ENCODE results near the gene LAMC3. TPM values are rescaled to one million over a fixed set of nuclear protein-coding genes. Genes with fewer than 3 reads are reported as not detected.

LAMC3 gene
- total RNA-seq, 2 experiments from 2014 or later, result 0.19 to 2.2 TPM

DNA sequence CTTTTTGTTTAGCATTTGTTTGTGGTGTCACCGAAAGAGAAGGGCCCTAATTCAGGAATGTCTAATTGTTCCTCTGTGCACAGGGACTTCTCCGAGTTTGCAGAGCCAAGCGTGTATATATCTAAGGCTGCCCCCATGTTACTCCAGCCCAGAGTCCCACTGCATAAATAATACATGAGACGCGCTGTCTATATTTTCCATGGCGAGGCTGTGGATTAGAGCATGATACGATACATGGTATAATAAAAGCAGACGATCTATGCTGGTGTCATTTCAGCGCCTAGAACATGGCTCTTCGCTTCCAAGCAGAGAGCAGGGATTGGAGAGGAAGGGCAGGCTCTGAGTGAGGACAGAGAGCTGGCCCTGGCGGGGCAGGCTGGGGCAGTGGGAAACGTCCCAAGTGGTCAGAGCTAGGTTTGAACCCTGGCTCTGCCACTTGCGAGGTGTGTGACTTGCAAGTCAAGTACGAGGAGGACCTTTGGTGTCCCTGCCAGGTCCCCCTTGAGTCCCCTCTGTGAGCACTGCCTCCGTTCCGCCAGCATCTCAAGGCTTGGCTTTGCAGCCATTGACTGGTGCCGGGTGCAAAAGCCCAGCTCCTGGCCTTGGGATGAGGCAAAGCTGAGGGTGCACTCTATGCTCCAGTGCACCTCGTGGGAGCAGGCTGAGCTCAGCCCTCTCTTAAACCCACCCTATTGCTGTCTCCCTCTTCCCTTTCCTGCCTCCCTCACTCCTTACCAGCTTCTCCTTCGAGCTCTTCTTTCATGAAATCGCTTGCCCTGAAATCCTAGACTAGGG, 29.2 kb upstream of the LAMC3 start:
- H3K9me3 ChIP-seq (ENCODE audit: low read length), result no peaks in the 10 kb centered on the region
- no peaks in the 10 kb centered on the region for H4K20me1 ChIP-seq (ENCODE audit: insufficient read depth, low read length)
- H3K4me3 ChIP-seq (ENCODE audit: low read depth, low read length, poor library complexity, severe bottlenecking), result no peak overlapping the region
- H3K36me3 ChIP-seq (ENCODE audit: insufficient read depth, low read length), result no peaks in the 10 kb centered on the region
- H3K9me2 ChIP-seq (ENCODE audit: insufficient read depth, low read length), result no peaks in the 10 kb centered on the region
- H3K4me1 ChIP-seq (ENCODE audit: insufficient read depth, low read length, poor library complexity, severe bottlenecking), result no peaks in the 10 kb centered on the region
- CTCF ChIA-PET (ENCODE audit: unreplicated experiment), result no interaction called here
- TF ChIP-seq EZH2phosphoT487 (IDR thresholded peaks at IDR 0.05; ENCODE audit: borderline replicate concordance, low read depth, low read length) (no peak), CTCF (conservative IDR thresholded peaks at IDR 0.05; ENCODE audit: low read length) (no peak)
- POLR2A ChIA-PET, result interaction anchor here (0.7 kb wide), 1 partner anchor 31 kb away, joined by 4 read pairs; no protein-coding TSS in a partner anchor
- H2AFZ ChIP-seq (ENCODE audit: low read length), result no peak overlapping the region
- intact Hi-C loops (cut with micrococcal nuclease; ENCODE audit: unreplicated experiment), result no loop called here
- H3K27ac ChIP-seq (ENCODE audit: low read depth, low read length, poor library complexity, severe bottlenecking), result no peak overlapping the region
- no peaks in the 10 kb centered on the region for H3K79me2 ChIP-seq (ENCODE audit: insufficient read depth, low read depth, low read length)
- no peak overlapping the region for H3K4me2 ChIP-seq (ENCODE audit: low read length)
- DNase-seq (ENCODE audit: low spot score), result no peak
- no TSS peak for BruUV-seq (replicated peaks)

DNA sequence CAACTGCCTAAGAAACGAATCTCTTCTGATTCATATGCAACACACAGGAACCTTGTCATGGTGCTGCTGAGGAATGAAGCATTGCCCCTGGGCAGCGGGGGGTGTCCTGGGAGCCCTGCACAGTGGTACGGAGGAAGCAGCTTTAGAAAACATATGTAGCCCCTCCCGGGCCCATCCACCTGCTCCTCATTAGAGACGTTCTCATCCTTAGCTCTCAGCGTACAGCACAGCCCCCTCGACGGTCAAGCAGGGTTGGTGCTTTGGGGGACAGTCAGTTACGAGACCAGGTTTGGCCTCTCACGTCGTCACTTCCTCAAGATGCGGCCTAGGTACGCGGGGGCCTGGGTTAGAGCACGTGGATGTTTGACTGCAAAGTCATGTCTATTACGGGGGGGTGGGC, 28.4 kb upstream of the LAMC3 start:
- intact Hi-C loops (cut with micrococcal nuclease; ENCODE audit: unreplicated experiment), result no loop called here

More for the DNA sequence above, 28.4 kb upstream of the LAMC3 start:
- H2AFZ ChIP-seq (ENCODE audit: low read length), result no peak overlapping the region
- no peaks in the 10 kb centered on the region for H3K79me2 ChIP-seq (ENCODE audit: insufficient read depth, low read depth, low read length)
- no peak overlapping the region for H3K4me3 ChIP-seq (ENCODE audit: low read depth, low read length, poor library complexity, severe bottlenecking)
- no peaks in the 10 kb centered on the region for H3K9me2 ChIP-seq (ENCODE audit: insufficient read depth, low read length)
- ChIA-PET POLR2A (no interaction called here), CTCF (ENCODE audit: unreplicated experiment) (no interaction called here)
- BruUV-seq (replicated peaks), result no TSS peak
- H3K27ac ChIP-seq (ENCODE audit: low read depth, low read length, poor library complexity, severe bottlenecking), result no peak overlapping the region
- H4K20me1 ChIP-seq (ENCODE audit: insufficient read depth, low read length), result no peaks in the 10 kb centered on the region
- H3K4me1 ChIP-seq (ENCODE audit: insufficient read depth, low read length, poor library complexity, severe bottlenecking), result no peaks in the 10 kb centered on the region
- no peak overlapping the region for H3K4me2 ChIP-seq (ENCODE audit: low read length)
- no peaks in the 10 kb centered on the region for H3K36me3 ChIP-seq (ENCODE audit: insufficient read depth, low read length)
- no peak for TF ChIP-seq EZH2phosphoT487 (IDR thresholded peaks at IDR 0.05; ENCODE audit: borderline replicate concordance, low read depth, low read length)
- no peak for TF ChIP-seq CTCF (conservative IDR thresholded peaks at IDR 0.05; ENCODE audit: low read length)
- no peak for DNase-seq (ENCODE audit: low spot score)
- no peaks in the 10 kb centered on the region for H3K9me3 ChIP-seq (ENCODE audit: low read length)
